Suppressor macrophage (primary cell): ENCODE results near the gene P2RX1.
A peak's percentile ranks its signal among the peaks of the same experiment; 100 is the strongest.

Experiments used
- DNase-seq, 4 experiments: peaks; one replicate each; pipeline ENCODE4 v3.0.0-alpha.2; 2020 to 2022

P2RX1 gene

GRCh38 chr17:3887804-3888203 is 28.5 kb downstream of the P2RX1 start:
- peak in 1 of 4 experiments; percentile 23 for DNase-seq

GRCh38 chr17:3887394-3887793 is 28.9 kb downstream of the P2RX1 start:
- DNase-seq = no peak

GRCh38 chr17:3886776-3887175 is 29.5 kb downstream of the P2RX1 start:
- DNase-seq = peak; percentile 79 to 89 (median 86)

GRCh38 chr17:3885970-3886369 is 30.3 kb downstream of the P2RX1 start:
- DNase-seq = peak in 3 of 4 experiments; percentile 46 to 50 (median 48)

GRCh38 chr17:3885271-3885670 is 31.0 kb downstream of the P2RX1 start:
- DNase-seq = no peak

GRCh38 chr17:3884188-3884587 is 32.1 kb downstream of the P2RX1 start:
- DNase-seq = no peak

GRCh38 chr17:3882276-3882675 is 34.0 kb downstream of the P2RX1 start:
- DNase-seq = no peak

- DNase-seq = no peak
These were observed 35.3 kb downstream of the P2RX1 start for GRCh38 chr17:3880983-3881382.

GRCh38 chr17:3879591-3880417 is 36.5 kb downstream of the P2RX1 start:
- DNase-seq = no peak

- no peak for DNase-seq
These were observed 37.1 kb downstream of the P2RX1 start for GRCh38 chr17:3879186-3879585.

- no peak for DNase-seq
These were observed 39.0 kb downstream of the P2RX1 start for GRCh38 chr17:3877220-3877619.

GRCh38 chr17:3875317-3875716 is 40.9 kb downstream of the P2RX1 start:
- no peak for DNase-seq

GRCh38 chr17:3873862-3874261 is 42.4 kb downstream of the P2RX1 start:
- DNase-seq = no peak

GRCh38 chr17:3870871-3871306 is 45.4 kb downstream of the P2RX1 start:
- DNase-seq = no peak

GRCh38 chr17:3867606-3868005 is 48.7 kb downstream of the P2RX1 start:
- no peak for DNase-seq

- DNase-seq = no peak
These were observed 49.2 kb downstream of the P2RX1 start for GRCh38 chr17:3867106-3867505.

GRCh38 chr17:3866276-3866675 is 50.0 kb downstream of the P2RX1 start:
- DNase-seq = no peak

GRCh38 chr17:3865176-3865575 is 51.1 kb downstream of the P2RX1 start:
- peak in 3 of 4 experiments; percentile 17 to 37 (median 37) for DNase-seq

- no peak for DNase-seq
These were observed 51.7 kb downstream of the P2RX1 start for GRCh38 chr17:3864534-3864933.

GRCh38 chr17:3861761-3862681 is 54.2 kb downstream of the P2RX1 start:
- DNase-seq = no peak

GRCh38 chr17:3860939-3861700 is 55.1 kb downstream of the P2RX1 start:
- no peak for DNase-seq

GRCh38 chr17:3859940-3860339 is 56.3 kb downstream of the P2RX1 start:
- no peak for DNase-seq
